Ovary (tissue), 3 donors: ENCODE results near the gene NKX1-1.

ENCODE experiments used
- POLR2A ChIP-seq: fragments of 450-650 bp; IDR thresholded peaks from one replicate; pipeline ENCODE4 v1.6.1; 2017; ENCODE audit warnings: antibody characterized with exemption, mild to moderate bottlenecking, moderate library complexity
- TF ChIP-seq, protein P1 (sequence below), 3 donors: fragments of 450-650 bp in 2 of 3; fragments of 200-600 bp in 1 of 3; IDR thresholded peaks; one replicate each; pipeline versions ENCODE4 v1.5.1 to v1.8.0; 2016 to 2022; ENCODE audit warnings: antibody characterized with exemption in 3 of 3, mild to moderate bottlenecking in 1 of 3
- donor health status: DM: no; HTN: no; CAD: no.

DNA sequence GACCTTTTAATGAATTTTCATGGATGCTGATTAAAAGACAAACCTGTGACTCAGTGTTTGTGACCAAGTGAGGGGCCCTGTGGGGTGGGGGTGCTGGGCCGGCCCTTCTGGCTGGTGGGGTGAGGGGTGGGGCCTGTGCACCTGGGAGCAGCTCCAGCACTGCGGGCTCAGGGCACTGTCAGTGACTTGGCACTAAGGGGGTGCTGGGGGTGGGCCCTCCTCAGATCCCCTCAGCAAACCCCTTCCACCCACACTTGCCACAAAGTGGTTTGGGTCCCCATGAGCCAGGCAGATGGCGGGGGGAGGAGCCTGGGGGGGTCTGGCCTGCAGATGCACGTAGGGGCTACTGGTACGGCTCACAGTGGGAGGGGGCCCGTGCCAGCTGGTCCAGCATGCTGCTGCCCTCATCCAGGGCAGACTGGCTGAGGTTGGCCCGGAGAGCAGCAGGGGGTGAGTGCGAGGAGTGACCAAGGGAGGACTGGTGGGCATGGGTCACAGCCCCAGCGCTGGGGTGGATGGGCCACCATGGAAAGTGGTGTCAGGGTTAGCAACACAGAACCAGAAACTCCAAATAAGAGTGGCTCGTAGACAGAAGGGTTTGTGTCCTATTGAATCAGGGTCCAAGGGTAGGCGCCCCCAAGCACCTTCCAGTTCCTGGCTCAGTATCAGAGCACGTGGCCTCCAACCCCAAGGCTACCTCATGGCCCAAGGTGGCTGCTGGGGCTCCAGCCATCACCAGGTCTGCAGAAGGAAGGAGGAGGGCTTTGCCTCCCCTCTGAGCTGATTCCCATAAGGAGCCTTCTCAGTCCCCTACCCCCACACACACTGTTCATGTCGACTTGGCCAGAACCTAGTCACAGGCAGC, 10.1 kb downstream of the NKX1-1 start:
- TF ChIP-seq POLR2A, result no peak
- TF ChIP-seq, protein P1, sequence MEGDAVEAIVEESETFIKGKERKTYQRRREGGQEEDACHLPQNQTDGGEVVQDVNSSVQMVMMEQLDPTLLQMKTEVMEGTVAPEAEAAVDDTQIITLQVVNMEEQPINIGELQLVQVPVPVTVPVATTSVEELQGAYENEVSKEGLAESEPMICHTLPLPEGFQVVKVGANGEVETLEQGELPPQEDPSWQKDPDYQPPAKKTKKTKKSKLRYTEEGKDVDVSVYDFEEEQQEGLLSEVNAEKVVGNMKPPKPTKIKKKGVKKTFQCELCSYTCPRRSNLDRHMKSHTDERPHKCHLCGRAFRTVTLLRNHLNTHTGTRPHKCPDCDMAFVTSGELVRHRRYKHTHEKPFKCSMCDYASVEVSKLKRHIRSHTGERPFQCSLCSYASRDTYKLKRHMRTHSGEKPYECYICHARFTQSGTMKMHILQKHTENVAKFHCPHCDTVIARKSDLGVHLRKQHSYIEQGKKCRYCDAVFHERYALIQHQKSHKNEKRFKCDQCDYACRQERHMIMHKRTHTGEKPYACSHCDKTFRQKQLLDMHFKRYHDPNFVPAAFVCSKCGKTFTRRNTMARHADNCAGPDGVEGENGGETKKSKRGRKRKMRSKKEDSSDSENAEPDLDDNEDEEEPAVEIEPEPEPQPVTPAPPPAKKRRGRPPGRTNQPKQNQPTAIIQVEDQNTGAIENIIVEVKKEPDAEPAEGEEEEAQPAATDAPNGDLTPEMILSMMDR (IDR thresholded peaks at IDR 0.05), result no peak
